Esophagus muscularis mucosa (tissue), 4 donors: ENCODE data around the gene FOXK1. TPM values are rescaled to one million over a fixed set of nuclear protein-coding genes. Genes with fewer than 3 reads are reported as not detected.

Experiments
- DNase-seq: peaks from one replicate; pipeline ENCODE4 v3.0.0-alpha.2; 2017; ENCODE audit errors: extremely low spot score
- H3K27ac ChIP-seq, 4 donors: fragments of 200-600 bp; sonication (generic); replicated peaks in 1 of 4; 1 replicate in 3 of 4; 2 replicates in 1 of 4; pipeline ENCODE4 v1.5.1; 2016 to 2019; ENCODE audit warnings: mild to moderate bottlenecking in 1 of 4
- H3K27me3 ChIP-seq, 4 donors: fragments of 200-600 bp; sonication (generic); one replicate each; pipeline versions ENCODE4 v1.5.1 to v1.6.0; 2016 to 2019
- H3K36me3 ChIP-seq, 4 donors: fragments of 200-600 bp; sonication (generic); one replicate each; pipeline ENCODE4 v1.5.1; 2016 to 2019
- H3K4me1 ChIP-seq, 4 donors: fragments of 200-600 bp; sonication (generic); one replicate each; pipeline ENCODE4 v1.5.1; 2016 to 2019
- H3K4me3 ChIP-seq, 4 donors: fragments of 200-600 bp; sonication (generic); 1 replicate in 2 of 4; 2 replicates in 2 of 4; pipeline ENCODE4 v1.5.1; 2016 to 2019; ENCODE audit warnings: mild to moderate bottlenecking in 4 of 4, moderate library complexity in 1 of 4
- H3K9me3 ChIP-seq, 4 donors: fragments of 200-600 bp; sonication (generic); 1 replicate in 3 of 4; 2 replicates in 1 of 4; pipeline ENCODE4 v1.5.1; 2016 to 2019
- EP300 ChIP-seq: sonication (generic); formaldehyde crosslinking; IDR thresholded peaks from one replicate; pipeline ENCODE4 v1.6.1; 2017; ENCODE audit warnings: antibody characterized with exemption
- POLR2A ChIP-seq: fragments of 450-650 bp; IDR thresholded peaks from one replicate; pipeline ENCODE4 v1.6.1; 2017; ENCODE audit warnings: antibody characterized with exemption, moderate library complexity, mild to moderate bottlenecking, low read depth
- POLR2AphosphoS5 ChIP-seq, 2 donors: sonication (generic); formaldehyde crosslinking; IDR thresholded peaks; one replicate each; pipeline ENCODE4 v1.6.1; 2017; ENCODE audit warnings: antibody characterized with exemption in 2 of 2
- WGBS: methylation state at CpG from one replicate; pipeline ENCODE4 v1.1.5; 2018; 5-methylcytosine and 5-hydroxymethylcytosine counted together
- intact Hi-C: fragments of 100-400 bp; cut with DNase I; formaldehyde crosslinking; loops from one replicate; pipeline ENCODE4 v1.15.1; 2023
- total RNA-seq, 4 donors: library from RNA; depleted of rRNA; stranded (reverse); fragments of >200 nt; gene quantifications; one replicate each; pipeline versions ENCODE4 v1.1.0 to v1.2.1, GENCODE V29; 2016
- TF ChIP-seq, protein P1 (sequence below), 3 experiments: fragments of 200-600 bp in 2 of 3; fragments of 450-650 bp in 1 of 3; sonication (generic) in 2 of 3; IDR thresholded peaks; one replicate each; pipeline ENCODE4 v1.5.1; 2017 to 2019; ENCODE audit warnings: antibody characterized with exemption in 3 of 3, mild to moderate bottlenecking in 2 of 3, moderate library complexity in 1 of 3

FOXK1 gene
- total RNA-seq, 4 donors from 2014 or later: 23.4 to 46.1 (median 36.3) TPM

DNA sequence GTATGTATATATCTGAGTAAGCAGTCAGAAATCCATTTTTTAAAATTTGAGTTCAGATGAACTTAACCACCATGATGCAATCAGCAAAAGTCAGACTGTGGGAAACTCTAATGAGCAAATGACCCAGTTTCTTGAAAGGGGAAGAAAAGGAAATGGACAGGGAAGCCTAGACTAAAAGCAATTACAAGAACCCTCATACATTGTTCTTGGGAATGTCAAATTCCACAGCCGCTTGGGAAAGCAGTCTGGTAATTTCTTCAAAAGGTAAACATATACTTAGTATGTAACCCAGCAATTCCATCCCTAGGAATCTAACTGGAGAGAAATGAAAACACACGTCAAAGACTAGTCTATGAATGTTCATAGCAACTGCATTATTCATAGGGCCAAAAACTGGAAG is 16.4 kb upstream of the FOXK1 start:
- TF ChIP-seq POLR2A: no peak
- TF ChIP-seq POLR2AphosphoS5 (IDR thresholded peaks at IDR 0.05): peak in 1 of 2 donors; percentile 59
- TF ChIP-seq, protein P1, sequence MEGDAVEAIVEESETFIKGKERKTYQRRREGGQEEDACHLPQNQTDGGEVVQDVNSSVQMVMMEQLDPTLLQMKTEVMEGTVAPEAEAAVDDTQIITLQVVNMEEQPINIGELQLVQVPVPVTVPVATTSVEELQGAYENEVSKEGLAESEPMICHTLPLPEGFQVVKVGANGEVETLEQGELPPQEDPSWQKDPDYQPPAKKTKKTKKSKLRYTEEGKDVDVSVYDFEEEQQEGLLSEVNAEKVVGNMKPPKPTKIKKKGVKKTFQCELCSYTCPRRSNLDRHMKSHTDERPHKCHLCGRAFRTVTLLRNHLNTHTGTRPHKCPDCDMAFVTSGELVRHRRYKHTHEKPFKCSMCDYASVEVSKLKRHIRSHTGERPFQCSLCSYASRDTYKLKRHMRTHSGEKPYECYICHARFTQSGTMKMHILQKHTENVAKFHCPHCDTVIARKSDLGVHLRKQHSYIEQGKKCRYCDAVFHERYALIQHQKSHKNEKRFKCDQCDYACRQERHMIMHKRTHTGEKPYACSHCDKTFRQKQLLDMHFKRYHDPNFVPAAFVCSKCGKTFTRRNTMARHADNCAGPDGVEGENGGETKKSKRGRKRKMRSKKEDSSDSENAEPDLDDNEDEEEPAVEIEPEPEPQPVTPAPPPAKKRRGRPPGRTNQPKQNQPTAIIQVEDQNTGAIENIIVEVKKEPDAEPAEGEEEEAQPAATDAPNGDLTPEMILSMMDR (IDR thresholded peaks at IDR 0.05): no peak
- H3K4me3 ChIP-seq: no peak overlapping the region
- H3K36me3 ChIP-seq: no peaks in the 10 kb centered on the region
- H3K27ac ChIP-seq: peak overlapping the region; percentile 71 to 78 (median 74)
- 17% methylated on average over 2 of the region's 2 CpGs for WGBS
- intact Hi-C loops: no loop called here
- DNase-seq: no peak
- H3K9me3 ChIP-seq: no peaks in the 10 kb centered on the region
- H3K4me1 ChIP-seq: peaks cover 3 to 53% (median 50%) of the 10 kb centered on the region in 4 donors
- H3K27me3 ChIP-seq: no peaks in the 10 kb centered on the region

DNA sequence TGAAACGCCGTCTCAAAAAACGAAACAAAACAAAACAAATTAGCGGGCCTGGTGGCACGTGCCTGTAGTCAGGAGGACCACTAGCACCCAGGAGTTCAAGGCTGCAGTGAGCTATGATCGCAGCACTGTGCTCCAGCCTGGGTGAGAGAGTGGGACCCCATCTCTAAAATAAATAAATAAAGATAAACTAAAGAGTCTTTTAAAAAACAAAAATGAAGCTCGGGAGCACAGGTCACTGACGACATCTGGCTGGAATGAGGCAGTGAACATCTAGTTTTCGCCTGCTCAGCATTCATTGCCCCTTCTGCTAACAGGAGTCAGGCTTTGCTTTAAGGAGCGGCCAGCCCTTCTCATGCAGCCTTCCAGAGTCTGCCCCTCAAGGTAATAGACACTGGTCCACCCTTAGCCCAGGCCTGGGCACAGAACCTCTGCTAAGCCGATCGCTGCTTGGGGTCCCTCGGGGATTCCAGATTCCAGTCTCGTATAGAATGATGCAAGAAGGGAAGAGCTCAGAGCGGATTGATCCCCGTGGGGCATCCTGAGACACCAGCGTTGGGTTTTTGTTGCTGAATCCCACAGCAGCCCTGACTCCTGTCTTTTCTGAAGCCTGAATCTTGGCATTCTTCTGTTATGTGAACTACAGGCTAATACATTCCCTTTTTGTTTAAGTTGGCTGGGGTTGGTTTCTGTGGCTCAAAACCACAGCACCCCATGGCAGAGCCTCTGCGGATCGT is 14.2 kb upstream of the FOXK1 start:
- peak overlapping the region; percentile 75 to 79 (median 76) for H3K27ac ChIP-seq
- no peak for TF ChIP-seq POLR2AphosphoS5 (IDR thresholded peaks at IDR 0.05)
- no peak for TF ChIP-seq POLR2A
- TF ChIP-seq, protein P1 (IDR thresholded peaks at IDR 0.05): no peak
- no peak for TF ChIP-seq EP300
- peaks cover 0 to 44% (median 39%) of the 10 kb centered on the region in 4 donors for H3K4me1 ChIP-seq
- H3K36me3 ChIP-seq: no peaks in the 10 kb centered on the region
- intact Hi-C loops: no loop called here
- no peaks in the 10 kb centered on the region for H3K27me3 ChIP-seq
- no peak overlapping the region for H3K4me3 ChIP-seq
- no peaks in the 10 kb centered on the region for H3K9me3 ChIP-seq
- 71% methylated on average over 19 of the region's 19 CpGs for WGBS
- DNase-seq: no peak

DNA sequence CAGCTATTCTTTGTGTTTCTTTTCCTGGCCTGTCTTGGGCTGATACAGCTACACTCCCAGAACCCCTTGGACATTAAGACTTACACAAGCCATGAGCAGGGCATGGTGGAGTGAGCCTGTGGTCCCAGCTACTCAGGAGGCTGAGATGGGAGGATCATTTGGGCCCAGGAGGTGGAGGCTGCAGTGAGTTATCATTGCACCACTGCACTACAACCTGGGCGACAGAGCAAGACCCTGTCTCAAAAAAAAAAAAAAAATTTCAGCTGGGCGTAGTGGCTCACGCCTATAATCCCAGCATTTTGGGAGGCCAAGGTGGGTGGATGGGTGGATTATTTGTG is 13.6 kb upstream of the FOXK1 start:
- DNase-seq: no peak
- no peaks in the 10 kb centered on the region for H3K36me3 ChIP-seq
- H3K4me3 ChIP-seq: no peak overlapping the region
- 100% methylated on average over 3 of the region's 3 CpGs for WGBS
- H3K27me3 ChIP-seq: no peaks in the 10 kb centered on the region
- TF ChIP-seq POLR2AphosphoS5 (IDR thresholded peaks at IDR 0.05) (no peak), POLR2A (no peak), EP300 (no peak)
- TF ChIP-seq, protein P1 (IDR thresholded peaks at IDR 0.05): no peak
- peaks cover 0 to under 1% (median 0%) of the 10 kb centered on the region in 4 donors for H3K9me3 ChIP-seq
- peaks cover 0 to 44% (median 39%) of the 10 kb centered on the region in 4 donors for H3K4me1 ChIP-seq
- peak overlapping the region; percentile 75 to 79 (median 76) for H3K27ac ChIP-seq
- intact Hi-C loops: no loop called here

DNA sequence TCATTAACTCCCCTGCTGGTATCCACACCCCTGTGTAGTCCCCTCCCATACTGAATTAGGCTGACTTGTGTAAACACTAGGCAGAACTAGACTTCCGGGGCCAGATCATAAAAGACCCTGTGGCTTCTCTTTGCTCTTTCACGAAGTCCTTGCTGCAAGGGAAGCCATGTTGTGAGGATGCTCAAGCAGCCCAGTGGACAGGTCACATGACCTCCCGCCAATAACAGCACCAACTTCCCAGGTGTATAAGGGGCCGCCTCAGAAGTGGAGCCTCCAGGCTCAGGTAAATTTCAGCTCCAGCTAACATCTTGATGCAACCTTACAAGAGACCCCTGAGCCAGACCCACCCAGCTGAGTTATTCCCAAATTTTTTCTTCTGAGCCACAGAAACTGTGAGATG is 11.3 kb upstream of the FOXK1 start:
- no peak overlapping the region for H3K4me3 ChIP-seq
- no peak for DNase-seq

More for the DNA sequence above, 11.3 kb upstream of the FOXK1 start:
- WGBS: 90% methylated on average over 4 of the region's 4 CpGs
- intact Hi-C loops: no loop called here
- TF ChIP-seq POLR2AphosphoS5 (IDR thresholded peaks at IDR 0.05) (no peak), POLR2A (no peak)
- TF ChIP-seq, protein P1 (IDR thresholded peaks at IDR 0.05): no peak
- H3K27me3 ChIP-seq: no peaks in the 10 kb centered on the region
- H3K9me3 ChIP-seq: peaks cover 0 to 8% (median 2%) of the 10 kb centered on the region in 4 donors
- H3K36me3 ChIP-seq: no peaks in the 10 kb centered on the region
- H3K4me1 ChIP-seq: peaks cover 0 to 33% (median 30%) of the 10 kb centered on the region in 4 donors
- H3K27ac ChIP-seq: no peak overlapping the region
